ENCODE results near the gene SLX9. TPM values are rescaled to one million over a fixed set of nuclear protein-coding genes. Genes with fewer than 3 reads are reported as not detected.

The SLX9 gene
- total RNA-seq, 1 donor from 2014 or later: 8.3 TPM

DNA sequence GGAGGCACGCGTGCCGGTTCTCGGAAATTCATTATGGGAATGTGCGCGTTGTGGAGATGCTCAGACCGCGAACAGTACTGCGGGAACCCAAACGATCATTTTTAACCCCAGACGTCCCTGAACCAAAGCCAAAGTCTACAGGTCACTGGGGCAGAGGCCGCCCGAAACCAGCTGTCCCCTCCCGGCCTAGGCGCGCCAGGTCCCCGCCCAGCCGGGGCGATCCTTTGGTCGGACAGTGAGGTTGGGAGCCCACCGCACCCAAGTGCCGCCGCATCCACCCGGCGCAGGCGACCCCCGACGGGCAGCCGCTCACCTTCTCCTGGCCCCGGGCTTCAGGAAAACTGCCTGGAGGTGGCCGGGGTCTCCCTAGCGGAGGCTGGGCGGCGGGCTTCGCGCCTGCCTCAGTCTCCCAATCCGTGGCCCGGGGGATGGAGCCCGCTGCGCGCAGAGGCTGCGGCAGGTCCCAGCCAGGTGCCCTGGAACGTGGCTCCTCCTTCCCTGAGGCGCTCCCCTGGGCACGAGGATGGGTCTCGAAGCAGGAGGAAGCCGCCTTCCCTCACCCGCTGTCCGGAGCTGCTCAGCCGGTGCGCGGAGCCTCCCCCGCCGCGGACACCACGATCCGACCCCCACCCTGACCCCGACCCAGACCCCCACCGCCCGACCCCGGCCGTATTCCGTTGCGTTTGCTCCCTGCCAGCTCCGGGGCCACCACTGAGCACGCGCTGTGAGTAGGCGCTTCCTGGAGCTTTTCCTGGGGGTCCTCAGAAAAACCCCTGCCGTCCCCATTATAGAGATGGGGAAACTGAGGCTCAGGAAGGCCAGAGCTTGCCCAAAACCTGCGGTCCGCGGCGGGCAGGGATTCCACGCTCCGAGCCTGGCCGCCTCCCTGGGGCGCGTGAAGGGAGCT is 8.1 kb upstream of the SLX9 start:
- Histone ChIP-seq H3K27me3 (peaks cover 14% of the 10 kb centered on the region), H3K27ac (peak overlapping the region; percentile 39), H3K4me3 (peak overlapping the region; percentile 42), H3K36me3 (no peaks in the 10 kb centered on the region), H3K4me1 (peaks cover 34% of the 10 kb centered on the region), H3K9me3 (no peaks in the 10 kb centered on the region)
- TF ChIP-seq, protein P1, sequence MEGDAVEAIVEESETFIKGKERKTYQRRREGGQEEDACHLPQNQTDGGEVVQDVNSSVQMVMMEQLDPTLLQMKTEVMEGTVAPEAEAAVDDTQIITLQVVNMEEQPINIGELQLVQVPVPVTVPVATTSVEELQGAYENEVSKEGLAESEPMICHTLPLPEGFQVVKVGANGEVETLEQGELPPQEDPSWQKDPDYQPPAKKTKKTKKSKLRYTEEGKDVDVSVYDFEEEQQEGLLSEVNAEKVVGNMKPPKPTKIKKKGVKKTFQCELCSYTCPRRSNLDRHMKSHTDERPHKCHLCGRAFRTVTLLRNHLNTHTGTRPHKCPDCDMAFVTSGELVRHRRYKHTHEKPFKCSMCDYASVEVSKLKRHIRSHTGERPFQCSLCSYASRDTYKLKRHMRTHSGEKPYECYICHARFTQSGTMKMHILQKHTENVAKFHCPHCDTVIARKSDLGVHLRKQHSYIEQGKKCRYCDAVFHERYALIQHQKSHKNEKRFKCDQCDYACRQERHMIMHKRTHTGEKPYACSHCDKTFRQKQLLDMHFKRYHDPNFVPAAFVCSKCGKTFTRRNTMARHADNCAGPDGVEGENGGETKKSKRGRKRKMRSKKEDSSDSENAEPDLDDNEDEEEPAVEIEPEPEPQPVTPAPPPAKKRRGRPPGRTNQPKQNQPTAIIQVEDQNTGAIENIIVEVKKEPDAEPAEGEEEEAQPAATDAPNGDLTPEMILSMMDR (IDR thresholded peaks at IDR 0.05): no peak
- TF ChIP-seq POLR2A (IDR thresholded peaks at IDR 0.05) (no peak), POLR2AphosphoS5 (IDR thresholded peaks at IDR 0.05; ENCODE audit: insufficient read depth in 1 of 2, low read depth in 1 of 2) (no peak)
- intact Hi-C loops (cut with DNase I): loop anchor here (10.0 kb wide), 1 partner anchor 127 kb away; the partner anchor contains the start of gene UBE2G2
- DNase-seq (ENCODE audit: extremely low spot score in 2 of 2): no peak

DNA sequence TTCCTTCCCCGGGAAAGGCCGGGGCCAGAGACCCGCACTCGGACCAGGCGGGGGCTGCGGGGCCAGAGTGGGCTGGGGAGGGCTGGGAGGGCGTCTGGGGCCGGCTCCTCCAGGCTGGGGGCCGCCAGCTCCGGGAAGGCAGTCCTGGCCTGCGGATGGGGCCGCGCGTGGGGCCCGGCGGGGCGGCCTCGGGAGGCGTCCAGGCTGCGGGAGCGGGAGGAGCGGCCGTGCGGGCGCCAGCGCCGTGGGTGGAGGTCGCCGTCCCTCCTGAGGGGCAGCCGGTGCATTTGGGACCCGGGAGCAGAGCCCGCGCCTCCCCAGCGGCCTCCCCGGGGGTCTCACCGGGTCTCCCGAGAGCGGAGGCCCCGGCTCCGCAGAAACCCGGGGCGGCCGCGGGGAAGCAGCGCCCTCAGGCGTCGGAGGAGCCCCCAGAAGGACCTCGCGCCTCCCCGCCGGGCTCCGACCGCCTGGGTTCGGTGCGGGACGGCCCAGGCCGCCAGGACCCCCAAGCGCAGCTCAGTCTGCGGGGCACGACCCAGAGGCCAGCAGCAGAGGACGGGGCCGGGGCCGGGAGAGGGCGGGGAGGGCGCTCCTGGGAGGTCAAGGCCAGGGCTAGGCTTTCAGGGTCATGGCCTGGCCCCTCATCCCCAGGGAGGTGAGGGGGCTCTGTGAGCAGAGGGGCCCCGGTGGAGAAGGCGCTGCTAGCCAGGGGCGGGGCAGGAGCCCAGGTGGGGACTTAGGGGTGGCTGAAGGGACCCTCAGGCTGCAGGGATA is 7.2 kb upstream of the SLX9 start:
- intact Hi-C loops (cut with DNase I): loop anchor here (10.0 kb wide), 1 partner anchor 128 kb away; the partner anchor contains the start of gene UBE2G2
- no peaks in the 10 kb centered on the region for H3K9me3 ChIP-seq
- peak overlapping the region; percentile 42 for H3K4me3 ChIP-seq
- no peak for DNase-seq (ENCODE audit: extremely low spot score in 2 of 2)
- H3K4me1 ChIP-seq: peaks cover 29% of the 10 kb centered on the region
- H3K36me3 ChIP-seq: no peaks in the 10 kb centered on the region
- peaks cover 14% of the 10 kb centered on the region for H3K27me3 ChIP-seq
- peak overlapping the region; percentile 39 for H3K27ac ChIP-seq
- TF ChIP-seq, protein P1 (IDR thresholded peaks at IDR 0.05): peak; percentile 18 to 45 (median 23)
- no peak for TF ChIP-seq POLR2A (IDR thresholded peaks at IDR 0.05)

DNA sequence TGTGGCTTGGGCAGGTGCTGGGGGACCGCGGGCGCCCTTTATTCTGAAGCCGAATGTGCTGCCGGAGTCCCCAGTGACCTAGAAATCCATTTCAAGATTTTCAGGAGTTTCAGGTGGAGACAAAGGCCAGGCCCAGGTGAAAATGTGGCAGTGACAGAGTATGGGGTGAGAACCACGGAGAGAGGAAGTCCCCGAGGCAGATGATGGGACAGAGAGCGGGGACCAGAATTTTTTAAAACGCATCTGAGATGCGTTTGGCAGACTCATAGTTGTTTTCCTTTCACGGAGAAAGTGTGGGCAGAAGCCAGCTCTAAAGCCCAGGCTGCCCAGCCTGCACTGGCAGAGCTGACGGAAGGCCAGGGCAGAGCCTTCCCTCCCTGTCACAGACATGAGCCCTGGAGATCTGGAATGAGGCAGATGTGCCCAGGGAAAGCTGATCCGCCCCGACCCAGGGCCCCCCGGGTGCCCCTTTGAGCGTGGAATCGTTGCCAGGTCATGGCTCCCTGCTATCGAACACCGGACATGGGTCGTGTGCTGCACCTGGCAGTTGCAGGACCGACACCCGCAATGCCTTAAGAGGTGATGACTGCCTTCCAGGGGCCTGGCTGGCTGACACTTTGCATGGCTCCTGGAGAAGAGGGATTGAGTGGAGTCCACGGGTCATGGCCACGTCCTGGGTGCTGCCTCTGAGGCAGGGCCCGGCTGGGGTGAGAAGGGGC is 6.5 kb upstream of the SLX9 start:
- DNase-seq (ENCODE audit: extremely low spot score in 2 of 2): no peak

DNA sequence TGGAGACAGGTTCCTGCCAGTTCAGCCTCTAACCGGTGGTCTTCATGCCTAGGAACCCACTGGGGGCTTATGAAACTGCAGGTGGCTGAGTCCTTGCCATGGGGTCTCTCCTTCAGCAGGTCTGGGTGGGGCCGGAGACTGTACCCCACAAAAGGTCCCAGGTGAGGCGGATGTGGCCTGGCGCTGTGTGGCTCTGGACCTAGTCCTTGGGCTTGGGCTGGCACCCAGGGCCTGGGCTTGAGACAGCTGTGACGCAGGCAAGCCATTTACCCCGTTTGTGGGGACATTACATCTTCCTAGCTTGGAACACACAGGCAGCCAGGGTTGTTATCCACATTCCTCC is 5.9 kb upstream of the SLX9 start:
- no peak for DNase-seq (ENCODE audit: extremely low spot score in 2 of 2)
- intact Hi-C loops (cut with DNase I): loop anchor here (10.0 kb wide), 1 partner anchor 129 kb away; the partner anchor contains the start of gene UBE2G2
- H3K9me3 ChIP-seq: no peaks in the 10 kb centered on the region
- peaks cover 28% of the 10 kb centered on the region for H3K4me1 ChIP-seq
- H3K36me3 ChIP-seq: no peaks in the 10 kb centered on the region
- H3K27ac ChIP-seq: no peak overlapping the region
- no peak overlapping the region for H3K4me3 ChIP-seq
- TF ChIP-seq POLR2AphosphoS5 (IDR thresholded peaks at IDR 0.05; ENCODE audit: insufficient read depth in 1 of 2, low read depth in 1 of 2) (no peak), POLR2A (IDR thresholded peaks at IDR 0.05) (no peak)
- H3K27me3 ChIP-seq: peaks cover 14% of the 10 kb centered on the region

More for the DNA sequence above, 6.5 kb upstream of the SLX9 start:
- H3K27ac ChIP-seq: no peak overlapping the region
- TF ChIP-seq, protein P1 (IDR thresholded peaks at IDR 0.05): no peak
- no peak for TF ChIP-seq POLR2AphosphoS5 (IDR thresholded peaks at IDR 0.05; ENCODE audit: insufficient read depth in 1 of 2, low read depth in 1 of 2)
- no peak for TF ChIP-seq POLR2A (IDR thresholded peaks at IDR 0.05)
- peaks cover 25% of the 10 kb centered on the region for H3K4me1 ChIP-seq
- peaks cover 14% of the 10 kb centered on the region for H3K27me3 ChIP-seq
- no peaks in the 10 kb centered on the region for H3K36me3 ChIP-seq
- H3K4me3 ChIP-seq: peak overlapping the region; percentile 42
- intact Hi-C loops (cut with DNase I): loop anchor here (10.0 kb wide), 1 partner anchor 129 kb away; the partner anchor contains the start of gene UBE2G2
- no peaks in the 10 kb centered on the region for H3K9me3 ChIP-seq

DNA sequence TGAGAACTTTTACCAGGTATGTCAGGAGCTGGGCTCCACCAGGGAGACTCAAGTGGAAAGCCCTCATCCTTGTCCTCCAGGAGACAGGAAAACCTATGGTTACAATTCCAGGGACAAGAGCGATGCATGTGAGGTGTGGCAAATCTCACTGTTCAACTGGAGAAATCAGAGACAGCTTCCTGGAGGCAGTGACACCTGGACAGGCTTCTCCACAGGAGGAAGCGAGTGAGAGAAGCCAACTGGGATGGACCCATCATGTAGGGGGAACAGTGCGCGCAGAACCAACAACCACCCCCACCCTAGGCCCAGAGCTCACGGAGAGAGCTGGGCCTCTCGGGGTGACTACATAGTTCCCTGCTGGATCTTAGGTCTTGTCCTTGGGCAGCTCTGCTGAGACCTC is 5.6 kb upstream of the SLX9 start:
- no peaks in the 10 kb centered on the region for H3K9me3 ChIP-seq
- H3K4me3 ChIP-seq: no peak overlapping the region
- H3K27me3 ChIP-seq: peaks cover 14% of the 10 kb centered on the region
- intact Hi-C loops (cut with DNase I): loop anchor here (10.0 kb wide), 1 partner anchor 129 kb away; the partner anchor contains the start of gene UBE2G2
- TF ChIP-seq POLR2A (IDR thresholded peaks at IDR 0.05) (no peak), POLR2AphosphoS5 (IDR thresholded peaks at IDR 0.05; ENCODE audit: insufficient read depth in 1 of 2, low read depth in 1 of 2) (no peak)
- TF ChIP-seq, protein P1 (IDR thresholded peaks at IDR 0.05): no peak
- H3K27ac ChIP-seq: no peak overlapping the region
- peaks cover 32% of the 10 kb centered on the region for H3K4me1 ChIP-seq
- DNase-seq (ENCODE audit: extremely low spot score in 2 of 2): no peak
- H3K36me3 ChIP-seq: no peaks in the 10 kb centered on the region
